SU-DHL-6 (cell line): ENCODE results near the gene MAN2A1.

ENCODE experiments used
- CTCF ChIP-seq: fragments of 200-600 bp; sonication (generic); IDR thresholded peaks from one replicate; pipeline ENCODE4 v1.5.1; 2017; ENCODE audit warnings: antibody characterized with exemption, mild to moderate bottlenecking, low read length, moderate library complexity; ENCODE audit not compliant: insufficient read depth, poor library complexity, severe bottlenecking
- EZH2phosphoT487 ChIP-seq: fragments of 200-600 bp; sonication (generic), shearing (Covaris generic); conservative IDR thresholded peaks from 2 replicates; pipeline ENCODE4 v1.6.1; 2018; ENCODE audit warnings: mild to moderate bottlenecking, antibody characterized with exemption, low read length, moderate library complexity, mixed read lengths

GRCh38 chr5:109740966-109741365, 51.2 kb downstream of the MAN2A1 start:
- no peak for TF ChIP-seq CTCF
- TF ChIP-seq EZH2phosphoT487 = no peak
